Right lobe of liver (tissue), 6 donors: ENCODE data around the gene CHTF8. TPM values are rescaled to one million over a fixed set of nuclear protein-coding genes. Genes with fewer than 3 reads are reported as not detected.

Source experiments
- ATAC-seq, 4 donors: fragments of 200-7000 bp; cut with Tn5 transposase; one replicate each; pipeline ENCODE4 v1.9.1; 2020; ENCODE audit warnings: mild to moderate bottlenecking in 4 of 4, moderate library complexity in 4 of 4
- DNase-seq, 3 donors: peaks; one replicate each; pipeline ENCODE4 v3.0.0-alpha.2; 2020
- H3K27ac ChIP-seq, 3 donors: fragments of 200-600 bp; one replicate each; pipeline ENCODE4 v1.8.0; 2022
- H3K27me3 ChIP-seq, 2 donors: fragments of 200-600 bp; one replicate each; pipeline ENCODE4 v1.8.0; 2022
- H3K36me3 ChIP-seq, 4 donors: fragments of 200-600 bp; sonication (generic) in 1 of 4; one replicate each; pipeline versions ENCODE4 v1.5.1 to v1.8.0; 2017 to 2022; ENCODE audit warnings: control low read depth in 1 of 4
- H3K4me1 ChIP-seq, 4 donors: fragments of 200-600 bp; sonication (generic) in 1 of 4; one replicate each; pipeline versions ENCODE4 v1.5.1 to v1.8.0; 2017 to 2022; ENCODE audit warnings: control low read depth in 1 of 4
- H3K4me3 ChIP-seq, 3 donors: fragments of 200-600 bp; one replicate each; pipeline ENCODE4 v1.8.0; 2022
- H3K9me3 ChIP-seq, 4 donors: fragments of 200-600 bp; sonication (generic) in 1 of 4; one replicate each; pipeline versions ENCODE4 v1.5.1 to v1.8.0; 2017 to 2022; ENCODE audit warnings: control low read depth in 1 of 4
- POLR2A ChIP-seq: fragments of 450-650 bp; IDR thresholded peaks from one replicate; pipeline ENCODE4 v1.6.1; 2017; ENCODE audit warnings: antibody characterized with exemption, mild to moderate bottlenecking
- WGBS: methylation state at CpG from one replicate; pipeline ENCODE4 v1.1.6; 2018; ENCODE audit warnings: low coverage, low lambda C conversion rate; ENCODE audit not compliant: insufficient coverage; ENCODE audit errors: missing lambda C conversion rate; 5-methylcytosine and 5-hydroxymethylcytosine counted together
- intact Hi-C, 2 donors: fragments of 100-400 bp; cut with DNase I; formaldehyde crosslinking; loops; one replicate each; pipeline versions ENCODE4 v1.11.2 to v1.14.1; 2022
- total RNA-seq, 6 experiments: library from RNA; depleted of rRNA in 2 of 6; stranded (reverse); fragments of >200 nt in 2 of 6; fragmentation: NEBNext Ultra II Directional in 3 of 6; extraction: Animal tissue kit (Norgen Biotek cat#: 25700) in 3 of 6; gene quantifications; one replicate each; pipeline versions ENCODE4 v1.1.0 to v1.2.4, GENCODE V29; 2016 to 2023
- TF ChIP-seq, protein P1 (sequence below), 4 donors: fragments of 200-600 bp in 3 of 4; fragments of 450-650 bp in 1 of 4; IDR thresholded peaks; one replicate each; pipeline versions ENCODE4 v1.5.1 to v1.8.0; 2016 to 2022; ENCODE audit warnings: antibody characterized with exemption in 4 of 4, mild to moderate bottlenecking in 2 of 4
- donor health status: DM: no; HTN: yes; CAD: no.
- donor health status: DM: no; HTN: no; CAD: no.
- donor health status: DM: no; HTN: no; CAD: no.
- donor health status: DM: no; HTN: yes; CAD: no.
- donor health status: DM: no; HTN: yes; CAD: no.

Gene CHTF8
- total RNA-seq, 6 experiments from 2014 or later: 56.6 to 78.3 (median 65.4) TPM

- ATAC-seq (no peak), DNase-seq (no peak)
- H3K36me3 ChIP-seq: peaks cover 0 to 9% (median 5%) of the 10 kb centered on the region in 4 donors
- no peak for TF ChIP-seq POLR2A
- TF ChIP-seq, protein P1, sequence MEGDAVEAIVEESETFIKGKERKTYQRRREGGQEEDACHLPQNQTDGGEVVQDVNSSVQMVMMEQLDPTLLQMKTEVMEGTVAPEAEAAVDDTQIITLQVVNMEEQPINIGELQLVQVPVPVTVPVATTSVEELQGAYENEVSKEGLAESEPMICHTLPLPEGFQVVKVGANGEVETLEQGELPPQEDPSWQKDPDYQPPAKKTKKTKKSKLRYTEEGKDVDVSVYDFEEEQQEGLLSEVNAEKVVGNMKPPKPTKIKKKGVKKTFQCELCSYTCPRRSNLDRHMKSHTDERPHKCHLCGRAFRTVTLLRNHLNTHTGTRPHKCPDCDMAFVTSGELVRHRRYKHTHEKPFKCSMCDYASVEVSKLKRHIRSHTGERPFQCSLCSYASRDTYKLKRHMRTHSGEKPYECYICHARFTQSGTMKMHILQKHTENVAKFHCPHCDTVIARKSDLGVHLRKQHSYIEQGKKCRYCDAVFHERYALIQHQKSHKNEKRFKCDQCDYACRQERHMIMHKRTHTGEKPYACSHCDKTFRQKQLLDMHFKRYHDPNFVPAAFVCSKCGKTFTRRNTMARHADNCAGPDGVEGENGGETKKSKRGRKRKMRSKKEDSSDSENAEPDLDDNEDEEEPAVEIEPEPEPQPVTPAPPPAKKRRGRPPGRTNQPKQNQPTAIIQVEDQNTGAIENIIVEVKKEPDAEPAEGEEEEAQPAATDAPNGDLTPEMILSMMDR (IDR thresholded peaks at IDR 0.05): no peak
- H3K27ac ChIP-seq: peak overlapping the region in 2 of 3 donors; percentile 2 to 49
- no peak overlapping the region for H3K4me3 ChIP-seq
- H3K27me3 ChIP-seq: no peaks in the 10 kb centered on the region
- 78% methylated on average over 1 of the region's 2 CpGs for WGBS
- intact Hi-C loops: loop anchor here in 1 of 2 donors (10.0 kb wide), 1 partner anchor 274 kb away; the partner anchor contains the start of gene TANGO6
- H3K9me3 ChIP-seq: no peaks in the 10 kb centered on the region
- peaks cover 0 to 22% (median 12%) of the 10 kb centered on the region in 4 donors for H3K4me1 ChIP-seq
Measured at GRCh38 chr16:69118468-69118867, 13.9 kb downstream of the CHTF8 start.

DNA sequence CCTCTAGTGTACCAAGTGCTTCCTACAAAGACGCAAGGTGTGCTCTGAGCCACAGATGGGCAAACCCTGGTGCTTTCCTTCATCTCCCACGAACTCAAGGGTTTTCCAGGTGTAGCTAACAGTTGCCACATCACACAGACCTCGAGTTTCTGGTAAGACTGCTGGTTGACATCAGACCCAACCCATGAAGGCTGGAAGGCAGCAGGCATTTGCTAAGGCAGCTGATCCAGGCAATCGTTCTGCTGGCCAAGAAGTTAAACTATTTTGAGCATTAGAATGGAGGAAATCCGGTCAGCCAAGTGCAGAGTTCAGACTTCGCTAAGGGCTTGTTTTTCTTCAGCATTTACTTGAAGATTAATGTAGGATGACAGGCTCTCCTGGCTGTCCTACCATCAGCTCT lies 15.5 kb downstream of the CHTF8 start:
- H3K9me3 ChIP-seq: no peaks in the 10 kb centered on the region
- H3K4me3 ChIP-seq: no peak overlapping the region
- no peaks in the 10 kb centered on the region for H3K27me3 ChIP-seq
- TF ChIP-seq, protein P1 (IDR thresholded peaks at IDR 0.05): no peak
- TF ChIP-seq POLR2A: no peak
- peak in 1 of 3 donors; percentile 10 for DNase-seq
- H3K36me3 ChIP-seq: peaks cover 0 to 9% (median 5%) of the 10 kb centered on the region in 4 donors
- 71% methylated on average over 5 of the region's 6 CpGs for WGBS
- intact Hi-C loops: loop anchor here in 1 of 2 donors (10.0 kb wide), 1 partner anchor 272 kb away; the partner anchor contains the start of gene TANGO6
- ATAC-seq: no peak
- H3K4me1 ChIP-seq: peaks cover 0 to 19% (median 12%) of the 10 kb centered on the region in 4 donors
- H3K27ac ChIP-seq: no peak overlapping the region

- WGBS: 86% methylated on average over 4 of the region's 7 CpGs
- intact Hi-C loops: loop anchor here in 1 of 2 donors (10.0 kb wide), 1 partner anchor 272 kb away; the partner anchor contains the start of gene TANGO6
- Histone ChIP-seq H3K9me3 (no peaks in the 10 kb centered on the region), H3K36me3 (peaks cover 0 to 9% (median 5%) of the 10 kb centered on the region in 4 donors), H3K4me1 (peaks cover 0 to 19% (median 12%) of the 10 kb centered on the region in 4 donors), H3K27me3 (no peaks in the 10 kb centered on the region), H3K27ac (no peak overlapping the region), H3K4me3 (no peak overlapping the region)
- no peak for ATAC-seq
- DNase-seq: peak in 1 of 3 donors; percentile 13
- TF ChIP-seq, protein P1 (IDR thresholded peaks at IDR 0.05): no peak
- TF ChIP-seq POLR2A: no peak
Measured at GRCh38 chr16:69116256-69116875, 16.0 kb downstream of the CHTF8 start.

DNA sequence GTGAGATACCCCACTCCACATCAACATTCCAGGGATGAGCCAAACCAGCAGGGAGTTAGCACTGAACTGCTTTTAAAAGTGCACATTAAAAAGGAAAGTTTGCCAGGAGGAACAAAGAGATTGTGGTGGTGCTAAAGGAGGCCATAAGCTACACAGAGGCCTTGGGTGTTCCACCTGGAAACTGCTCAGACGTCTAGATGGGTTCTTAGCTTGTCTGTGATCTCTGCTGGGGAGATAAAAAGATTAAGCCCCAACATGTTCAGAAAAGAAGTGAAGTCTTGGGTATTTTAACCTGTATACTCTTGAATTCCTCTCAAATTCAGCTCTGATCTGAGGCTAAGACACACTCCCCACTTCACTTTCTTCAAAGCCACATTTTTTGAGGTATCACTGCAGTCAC lies 16.6 kb downstream of the CHTF8 start:
- peaks cover 0 to 8% (median 5%) of the 10 kb centered on the region in 4 donors for H3K36me3 ChIP-seq
- ATAC-seq (no peak), DNase-seq (no peak)
- intact Hi-C loops: loop anchor here in 1 of 2 donors (10.0 kb wide), 1 partner anchor 271 kb away; the partner anchor contains the start of gene TANGO6
- no peak overlapping the region for H3K4me3 ChIP-seq
- H3K27me3 ChIP-seq: no peaks in the 10 kb centered on the region
- TF ChIP-seq, protein P1 (IDR thresholded peaks at IDR 0.05): no peak
- no peak for TF ChIP-seq POLR2A
- WGBS: 67% methylated on average over 1 of the region's 1 CpG
- H3K4me1 ChIP-seq: peaks cover 0 to 19% (median 12%) of the 10 kb centered on the region in 4 donors
- H3K27ac ChIP-seq: no peak overlapping the region
- H3K9me3 ChIP-seq: no peaks in the 10 kb centered on the region
